Smooth muscle cell (in vitro differentiated cells): ENCODE data around the gene ATG7. TPM values are rescaled to one million over a fixed set of nuclear protein-coding genes. Genes with fewer than 3 reads are reported as not detected.

ENCODE experiments used
- DNase-seq: peaks from one replicate; lab custom pipeline; 2025; ENCODE audit not compliant: unreplicated experiment; lab: John Stamatoyannopoulos, UW
- H2AFZ ChIP-seq: fragments of 200-600 bp; sonication (generic); 2 replicates; pipeline ENCODE4 v1.6.0; 2016; ENCODE audit warnings: antibody characterized with exemption, low read depth, mild to moderate bottlenecking
- H3F3A ChIP-seq: fragments of 200-600 bp; sonication (generic); 2 replicates; pipeline ENCODE4 v1.6.0; 2017; ENCODE audit warnings: antibody characterized with exemption, low read depth
- H3K27ac ChIP-seq: fragments of 200-600 bp; sonication (generic); 2 replicates; pipeline ENCODE4 v1.5.1; 2016; ENCODE audit warnings: low read depth, mild to moderate bottlenecking
- H3K27me3 ChIP-seq: fragments of 200-600 bp; sonication (generic); 2 replicates; pipeline ENCODE4 v1.6.1; 2016; ENCODE audit warnings: low read depth, mild to moderate bottlenecking
- H3K36me3 ChIP-seq: fragments of 200-600 bp; sonication (generic); 2 replicates; pipeline ENCODE4 v1.5.1; 2016; ENCODE audit warnings: low read depth
- H3K4me1 ChIP-seq: fragments of 200-600 bp; sonication (generic); 2 replicates; pipeline ENCODE4 v1.5.1; 2016; ENCODE audit warnings: low read depth
- H3K4me2 ChIP-seq: fragments of 200-600 bp; sonication (generic); 2 replicates; pipeline ENCODE4 v1.6.0; 2016; ENCODE audit warnings: mild to moderate bottlenecking
- H3K4me3 ChIP-seq: fragments of 200-600 bp; sonication (generic); 2 replicates; pipeline ENCODE4 v1.5.1; 2016; ENCODE audit warnings: mild to moderate bottlenecking
- H3K79me2 ChIP-seq: fragments of 200-600 bp; sonication (generic); 2 replicates; pipeline ENCODE4 v1.6.0; 2016; ENCODE audit warnings: low read depth, mild to moderate bottlenecking
- H3K9ac ChIP-seq: fragments of 200-600 bp; sonication (generic); 2 replicates; pipeline ENCODE4 v1.6.0; 2016; ENCODE audit warnings: low read depth
- H3K9me3 ChIP-seq: fragments of 200-600 bp; sonication (generic); replicated peaks from 2 replicates; pipeline ENCODE4 v1.5.1; 2016; ENCODE audit warnings: low read depth
- H4K20me1 ChIP-seq: fragments of 200-600 bp; sonication (generic); 2 replicates; pipeline ENCODE4 v1.6.0; 2016; ENCODE audit warnings: low read depth
- CTCF ChIP-seq: fragments of 200-600 bp; sonication (generic); IDR thresholded peaks from 2 replicates; pipeline ENCODE4 v1.5.1; 2017; ENCODE audit warnings: borderline replicate concordance, mild to moderate bottlenecking, antibody characterized with exemption; ENCODE audit not compliant: insufficient read depth, poor library complexity, severe bottlenecking
- WGBS: methylation state at CpG from one replicate; pipeline ENCODE4 v1.1.7; 2016; ENCODE audit warnings: low lambda C conversion rate; 5-methylcytosine and 5-hydroxymethylcytosine counted together
- polyA plus RNA-seq: library from polyadenylated mRNA; unstranded; fragments of >200 nt; fragmentation: Nextera tagmentation; extraction: Ambion mirVana; gene quantifications from 2 replicates; pipeline ENCODE4 v1.2.1, GENCODE V29; 2016
- total RNA-seq: library from RNA; depleted of rRNA; stranded (reverse); fragments of >200 nt; gene quantifications from 2 replicates; pipeline ENCODE4 v1.2.3, GENCODE V29; 2014

Gene ATG7
- total RNA-seq = 27.2 and 40.3 TPM in 2 replicates
- 19.4 and 27.4 TPM in 2 replicates for polyA plus RNA-seq

- peak within 1 kb of the TSS; percentile 65 for H3K4me3 ChIP-seq
- H3K27me3 ChIP-seq = no peaks in the 10 kb centered on the region
- no peaks in the 10 kb centered on the region for H3K36me3 ChIP-seq
- H3K4me1 ChIP-seq = peaks cover 8% of the 10 kb centered on the region
- H4K20me1 ChIP-seq = no peaks in the 10 kb centered on the region
- DNase-seq = peak; percentile 88
- peak within 1 kb of the TSS; percentile 67 for H3K27ac ChIP-seq
- 5% methylated on average over 50 of the region's 51 CpGs for WGBS
- no peak for TF ChIP-seq CTCF
- peak within 1 kb of the TSS; percentile 85 for H3K4me2 ChIP-seq
- no peaks in the 10 kb centered on the region for H3K9me3 ChIP-seq
- H3F3A ChIP-seq = no peaks in the 10 kb centered on the region
- peak within 1 kb of the TSS; percentile 60 for H2AFZ ChIP-seq
- peak within 1 kb of the TSS; percentile 93 for H3K9ac ChIP-seq
- peaks cover 46% of the 10 kb centered on the region for H3K79me2 ChIP-seq
Observed at GRCh38 chr3:11271986-11272904, at the start of gene ATG7. ATG7 (plus strand) TSS chr3:11272397; CDS start chr3:11298696, 26,299 bp downstream.

- Histone ChIP-seq H4K20me1 (no peaks in the 10 kb centered on the region), H3K36me3 (no peaks in the 10 kb centered on the region), H3K4me3 (no peak overlapping the region), H3F3A (peaks cover 17% of the 10 kb centered on the region), H3K27me3 (no peaks in the 10 kb centered on the region), H3K9ac (no peak overlapping the region), H3K27ac (no peak overlapping the region), H2AFZ (no peak overlapping the region), H3K79me2 (no peaks in the 10 kb centered on the region), H3K4me1 (peaks cover 8% of the 10 kb centered on the region), H3K4me2 (no peak overlapping the region), H3K9me3 (no peaks in the 10 kb centered on the region)
- DNase-seq = no peak
- TF ChIP-seq CTCF = no peak
- WGBS = 80% methylated on average over 3 of the region's 3 CpGs
Observed at GRCh38 chr3:11224010-11224409, 48.2 kb upstream of the ATG7 start.

GRCh38 chr3:11224870-11225229 is 47.3 kb upstream of the ATG7 start:
- peak overlapping the region; percentile 98 for H3K27ac ChIP-seq
- H3K9ac ChIP-seq = peak overlapping the region; percentile 86

More at GRCh38 chr3:11224870-11225229, 47.3 kb upstream of the ATG7 start:
- H3K4me3 ChIP-seq = no peak overlapping the region
- DNase-seq = no peak
- peak overlapping the region; percentile 76 for H2AFZ ChIP-seq
- H3K27me3 ChIP-seq = no peaks in the 10 kb centered on the region
- 96% methylated on average over 3 of the region's 3 CpGs for WGBS
- no peaks in the 10 kb centered on the region for H3K9me3 ChIP-seq
- H3K4me2 ChIP-seq = peak overlapping the region; percentile 80
- H3K79me2 ChIP-seq = no peaks in the 10 kb centered on the region
- TF ChIP-seq CTCF = no peak
- no peaks in the 10 kb centered on the region for H4K20me1 ChIP-seq
- no peaks in the 10 kb centered on the region for H3K36me3 ChIP-seq
- H3K4me1 ChIP-seq = peaks cover 8% of the 10 kb centered on the region
- H3F3A ChIP-seq = peaks cover 17% of the 10 kb centered on the region
